B cell (primary cell): ENCODE data around the gene MANBA. TPM values are rescaled to one million over a fixed set of nuclear protein-coding genes. Genes with fewer than 3 reads are reported as not detected.

Experiments
- ATAC-seq: fragments of 200-7000 bp; cut with Tn5 transposase; one replicate; pipeline ENCODE4 v1.10.0; 2021; ENCODE audit warnings: low read depth, mild to moderate bottlenecking, moderate number of reproducible peaks, moderate library complexity
- CTCF ChIA-PET: fragments of 350-600 bp; sonication (Branson Sonifier 250); formaldehyde crosslinking; loops from one replicate; lab custom pipeline; 2021; ENCODE audit warnings: antibody characterized with exemption, inconsistent platforms; lab: Charles Lee
- POLR2A ChIA-PET: fragments of 350-600 bp; sonication (Branson Sonifier 250); formaldehyde crosslinking; loops from one replicate; lab custom pipeline; 2021; ENCODE audit warnings: antibody characterized with exemption; lab: Charles Lee
- DNase-seq: peaks from one replicate; pipeline ENCODE4 v3.0.0; 2013
- H2AFZ ChIP-seq: 2 replicates; pipeline ENCODE4 v1.6.1; 2012; ENCODE audit warnings: mild to moderate bottlenecking, low read depth, low read length; ENCODE audit not compliant: insufficient read depth, poor library complexity, severe bottlenecking
- H3K27ac ChIP-seq, 2 donors: 1 replicate in 1 of 2; 2 replicates in 1 of 2; pipeline ENCODE4 v1.5.1; 2012 to 2013; ENCODE audit warnings: low read length in 2 of 2, mild to moderate bottlenecking in 2 of 2, moderate library complexity in 1 of 2
- H3K27me3 ChIP-seq, 4 experiments: fragments of 200-600 bp in 1 of 4; sonication (generic) in 1 of 4; replicated peaks in 1 of 4; 1 replicate in 2 of 4; 2 replicates in 2 of 4; pipeline versions ENCODE4 v1.6.1 to v1.7.0; 2013 to 2016; ENCODE audit warnings: low read length in 3 of 4, mild to moderate bottlenecking in 2 of 4, mixed read lengths in 1 of 4, moderate library complexity in 1 of 4; ENCODE audit not compliant: insufficient read depth in 4 of 4, control insufficient read depth in 3 of 4; ENCODE audit errors: control extremely low read depth in 1 of 4
- H3K36me3 ChIP-seq, 2 experiments: replicated peaks in 1 of 2; 1 replicate in 1 of 2; 2 replicates in 1 of 2; pipeline versions ENCODE4 v1.6.1 to v1.7.1; 2013; ENCODE audit warnings: low read length in 1 of 2; ENCODE audit not compliant: insufficient read depth in 2 of 2, control insufficient read depth in 1 of 2; ENCODE audit errors: control extremely low read depth in 1 of 2, extremely low read depth in 1 of 2
- H3K4me1 ChIP-seq, 2 donors: fragments of 200-600 bp in 1 of 2; sonication (generic) in 1 of 2; 1 replicate in 1 of 2; 2 replicates in 1 of 2; pipeline versions ENCODE4 v1.5.1 to v1.6.1; 2013 to 2017; ENCODE audit warnings: low read length in 2 of 2; ENCODE audit not compliant: control insufficient read depth in 2 of 2, insufficient read depth in 2 of 2
- H3K4me2 ChIP-seq: replicated peaks from 2 replicates; pipeline ENCODE3; 2012; ENCODE audit warnings: mild to moderate bottlenecking, low read depth, low read length; ENCODE audit not compliant: poor library complexity, severe bottlenecking
- H3K4me3 ChIP-seq, 5 experiments: fragments of 200-600 bp in 1 of 5; sonication (generic) in 1 of 5; 1 replicate in 3 of 5; 2 replicates in 2 of 5; pipeline versions ENCODE4 v1.5.1 to v1.7.0; 2011 to 2016; ENCODE audit warnings: low read length in 4 of 5, mild to moderate bottlenecking in 4 of 5, low read depth in 2 of 5, control low read depth in 1 of 5, moderate library complexity in 1 of 5; ENCODE audit not compliant: insufficient read depth in 1 of 5; ENCODE audit errors: control extremely low read depth in 1 of 5, extremely low read depth in 1 of 5
- H3K79me2 ChIP-seq: fragments of 200-600 bp; sonication (generic); one replicate; pipeline ENCODE4 v1.6.0; 2016; ENCODE audit warnings: low read length; ENCODE audit not compliant: control insufficient read depth, insufficient read depth
- H3K9ac ChIP-seq: fragments of 200-600 bp; sonication (generic); 2 replicates; pipeline ENCODE4 v1.6.1; 2017; ENCODE audit warnings: mild to moderate bottlenecking, low read length, moderate library complexity
- H3K9me3 ChIP-seq, 3 donors: one replicate each; pipeline versions ENCODE4 v1.6.1 to v1.7.1; 2013; ENCODE audit warnings: low read length in 2 of 3; ENCODE audit not compliant: control insufficient read depth in 2 of 3, insufficient read depth in 1 of 3; ENCODE audit errors: control extremely low read depth in 1 of 3
- H4K20me1 ChIP-seq: 2 replicates; pipeline ENCODE4 v1.6.0; 2012; ENCODE audit warnings: mild to moderate bottlenecking, low read length; ENCODE audit not compliant: insufficient read depth, control insufficient read depth, poor library complexity, severe bottlenecking
- H3K27ac Mint-ChIP-seq: one replicate; pipeline ENCODE4 v1.8.0; 2021; ENCODE audit warnings: mixed read lengths
- H3K27me3 Mint-ChIP-seq: one replicate; pipeline ENCODE4 v1.8.0; 2021; ENCODE audit warnings: mixed read lengths
- H3K4me1 Mint-ChIP-seq: one replicate; pipeline ENCODE4 v1.8.0; 2021; ENCODE audit warnings: mixed read lengths
- H3K4me3 Mint-ChIP-seq: one replicate; pipeline ENCODE4 v1.8.0; 2021; ENCODE audit warnings: mixed read lengths
- H3K9me3 Mint-ChIP-seq: one replicate; pipeline ENCODE4 v1.8.0; 2022; ENCODE audit warnings: mixed read lengths; ENCODE audit not compliant: insufficient read depth
- CTCF ChIP-seq: fragments of 200-600 bp; IDR thresholded peaks from one replicate; pipeline ENCODE4 v1.8.0; 2022; ENCODE audit warnings: antibody characterized with exemption, mild to moderate bottlenecking
- EZH2 ChIP-seq: IDR thresholded peaks from 2 replicates; pipeline ENCODE4 v1.6.1; 2012; ENCODE audit warnings: borderline replicate concordance, low read depth, mild to moderate bottlenecking, moderate library complexity, low read length; ENCODE audit not compliant: insufficient read depth, poor library complexity, severe bottlenecking
- WGBS: methylation state at CpG from one replicate; pipeline ENCODE4 v1.1.5; 2013; ENCODE audit warnings: missing lambda C conversion rate; ENCODE audit not compliant: insufficient coverage; 5-methylcytosine and 5-hydroxymethylcytosine counted together
- intact Hi-C: fragments of 100-400 bp; cut with micrococcal nuclease; formaldehyde crosslinking; loops from one replicate; pipeline ENCODE4 v1.10.0; 2022
- polyA plus RNA-seq: library from polyadenylated mRNA; depleted of rRNA; stranded (reverse); fragments of >200 nt; gene quantifications from 2 replicates; pipeline ENCODE4 v1.2.3, GENCODE V29; 2012
- total RNA-seq, 2 donors: library from RNA; stranded (reverse); fragments of 120-200 nt in 1 of 2; gene quantifications; 1 replicate in 1 of 2; 2 replicates in 1 of 2; pipeline versions ENCODE4 v1.2.3 to v1.2.4, GENCODE V29; 2013 to 2022

MANBA gene
- total and polyA plus RNA-seq, 2 donors (not counting 1 experiment from before 2014, with no cell fraction given) = 91.6 to 119 TPM

- no peak overlapping the region for H3K4me3 Mint-ChIP-seq
- peaks cover 99% of the 10 kb centered on the region for H3K79me2 ChIP-seq
- POLR2A ChIA-PET = no interaction called here
Observed at GRCh38 chr4:102736636-102737549, 23.9 kb downstream of the MANBA start.

More at GRCh38 chr4:102736636-102737549, 23.9 kb downstream of the MANBA start:
- H3K9ac ChIP-seq = no peak overlapping the region
- H4K20me1 ChIP-seq = peaks cover 42% of the 10 kb centered on the region
- peaks cover 2 to 11% (median 3%) of the 10 kb centered on the region in 3 donors for H3K9me3 ChIP-seq
- H3K27ac Mint-ChIP-seq = no peak overlapping the region
- H3K4me1 Mint-ChIP-seq = peaks cover 52% of the 10 kb centered on the region
- CTCF ChIA-PET = interaction anchor here (0.8 to 1.4 kb wide), 3 partner anchors 12 to 354 kb away, joined by 3 to 5 read pairs (median 4); no protein-coding TSS in a partner anchor
- DNase-seq (no peak), ATAC-seq (no peak)
- peaks cover 10 to 15% of the 10 kb centered on the region in 2 donors for H3K4me1 ChIP-seq
- no peak overlapping the region for H3K4me2 ChIP-seq
- peaks cover 3% of the 10 kb centered on the region for H3K9me3 Mint-ChIP-seq
- no peak overlapping the region for H3K4me3 ChIP-seq
- TF ChIP-seq EZH2 = no peak
- TF ChIP-seq CTCF = no peak
- H3K27me3 ChIP-seq = no peaks in the 10 kb centered on the region
- no peak overlapping the region for H2AFZ ChIP-seq
- no peak overlapping the region for H3K27ac ChIP-seq
- peaks cover 2 to 3% of the 10 kb centered on the region in 2 experiments for H3K36me3 ChIP-seq
- no peaks in the 10 kb centered on the region for H3K27me3 Mint-ChIP-seq
- intact Hi-C loops = no loop called here
- WGBS = over 99% methylated on average over 8 of the region's 11 CpGs
